CD4-positive, alpha-beta T cell treated with Interleukin-17A for 1 hour (primary cell): ENCODE measurements around the gene BCOR.
A peak's percentile ranks its signal among the peaks of the same experiment; 100 is the strongest.

Source experiments
- DNase-seq: peaks from one replicate; pipeline ENCODE4 v3.0.0-alpha.2; 2020

Gene BCOR

GRCh38 chrX:40097504-40098263 is at the start of gene BCOR:
Gene BCOR (minus strand): TSS chrX:40097958. CDS start chrX:40077929, 20,029 bp downstream.
- peak; percentile 81 for DNase-seq

GRCh38 chrX:40147126-40147952 is 49.6 kb upstream of the BCOR start:
- DNase-seq = no peak

- peak; percentile 38 for DNase-seq
Observed at GRCh38 chrX:40146262-40147125, 48.7 kb upstream of the BCOR start.

DNA sequence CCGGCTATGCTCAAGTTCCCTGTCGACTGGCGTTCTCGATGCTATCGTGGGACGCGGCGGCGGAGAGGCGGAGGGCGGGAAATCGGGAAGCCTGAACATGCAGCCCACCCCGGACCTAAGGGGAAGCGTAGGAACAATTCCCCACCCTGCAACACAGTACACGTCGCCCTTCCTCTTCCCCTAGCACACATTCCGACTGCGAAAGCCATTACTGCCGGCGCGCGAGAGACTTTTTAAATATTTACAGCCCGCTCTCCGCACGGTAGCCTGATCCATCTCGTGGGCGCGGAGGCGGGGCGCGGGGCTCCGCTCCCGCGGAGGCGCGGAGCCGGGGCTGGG is 48.1 kb upstream of the BCOR start:
- DNase-seq = no peak

GRCh38 chrX:40145001-40145922 is 47.5 kb upstream of the BCOR start:
- no peak for DNase-seq

DNA sequence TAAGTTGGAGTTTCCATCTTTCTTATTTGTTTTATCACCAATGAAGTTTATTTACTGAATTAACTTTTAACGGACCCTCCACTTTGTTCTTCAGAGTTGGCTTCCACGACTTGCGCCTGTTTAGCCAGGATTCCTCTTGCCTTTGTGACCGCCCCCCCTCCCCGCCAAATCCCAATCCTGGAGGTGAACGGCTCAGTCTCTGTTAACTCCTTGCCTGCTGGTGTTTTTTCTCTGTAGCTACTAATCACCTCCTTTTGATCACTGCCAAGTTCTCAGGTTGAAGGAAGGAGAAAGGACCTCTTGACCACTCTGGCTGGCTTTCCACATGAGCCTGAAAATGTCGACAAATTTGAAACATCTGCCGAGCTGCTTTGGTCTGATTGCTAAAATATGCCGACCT is 46.8 kb upstream of the BCOR start:
- DNase-seq = no peak

GRCh38 chrX:40143987-40144386 is 46.2 kb upstream of the BCOR start:
- no peak for DNase-seq

DNA sequence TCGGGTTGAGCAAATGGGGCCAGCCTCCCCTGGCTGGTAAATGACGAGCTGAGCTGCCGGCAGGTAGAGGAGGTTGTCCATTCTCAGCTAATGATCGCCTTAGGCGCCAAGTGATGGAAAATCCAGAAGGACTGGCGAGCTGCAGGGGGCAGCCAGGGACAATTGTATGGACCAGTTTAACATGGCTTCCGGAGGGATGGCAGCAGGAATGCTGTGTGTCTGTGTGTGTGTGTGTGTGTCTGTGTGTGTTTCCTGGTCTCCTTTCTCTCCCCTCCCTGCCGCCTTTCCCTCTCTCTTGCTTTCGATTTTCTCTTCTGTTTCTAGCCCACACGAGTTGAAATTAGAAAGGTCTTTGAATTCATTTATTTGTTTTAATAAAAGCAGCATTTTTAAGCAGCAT is 45.2 kb upstream of the BCOR start:
- DNase-seq = no peak

DNA sequence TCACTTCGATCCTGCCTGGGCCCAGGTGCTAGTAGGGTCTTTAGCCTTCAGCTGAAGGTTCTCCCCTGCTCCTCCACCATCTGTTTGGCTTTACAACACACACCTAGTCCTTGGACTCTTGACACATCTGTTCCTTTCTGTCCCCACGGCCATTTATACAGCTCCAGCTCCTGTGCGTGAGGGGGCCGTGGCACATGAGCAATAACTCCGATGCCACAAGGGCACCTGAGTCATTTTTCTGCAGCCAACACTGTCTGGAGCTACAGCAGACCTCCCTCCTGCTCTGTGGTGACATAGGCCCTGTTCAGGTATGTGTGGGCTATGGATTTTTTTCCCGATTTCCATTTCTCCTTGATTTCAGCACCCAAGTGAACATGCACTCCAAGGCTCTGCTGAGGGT is 44.7 kb upstream of the BCOR start:
- no peak for DNase-seq

DNA sequence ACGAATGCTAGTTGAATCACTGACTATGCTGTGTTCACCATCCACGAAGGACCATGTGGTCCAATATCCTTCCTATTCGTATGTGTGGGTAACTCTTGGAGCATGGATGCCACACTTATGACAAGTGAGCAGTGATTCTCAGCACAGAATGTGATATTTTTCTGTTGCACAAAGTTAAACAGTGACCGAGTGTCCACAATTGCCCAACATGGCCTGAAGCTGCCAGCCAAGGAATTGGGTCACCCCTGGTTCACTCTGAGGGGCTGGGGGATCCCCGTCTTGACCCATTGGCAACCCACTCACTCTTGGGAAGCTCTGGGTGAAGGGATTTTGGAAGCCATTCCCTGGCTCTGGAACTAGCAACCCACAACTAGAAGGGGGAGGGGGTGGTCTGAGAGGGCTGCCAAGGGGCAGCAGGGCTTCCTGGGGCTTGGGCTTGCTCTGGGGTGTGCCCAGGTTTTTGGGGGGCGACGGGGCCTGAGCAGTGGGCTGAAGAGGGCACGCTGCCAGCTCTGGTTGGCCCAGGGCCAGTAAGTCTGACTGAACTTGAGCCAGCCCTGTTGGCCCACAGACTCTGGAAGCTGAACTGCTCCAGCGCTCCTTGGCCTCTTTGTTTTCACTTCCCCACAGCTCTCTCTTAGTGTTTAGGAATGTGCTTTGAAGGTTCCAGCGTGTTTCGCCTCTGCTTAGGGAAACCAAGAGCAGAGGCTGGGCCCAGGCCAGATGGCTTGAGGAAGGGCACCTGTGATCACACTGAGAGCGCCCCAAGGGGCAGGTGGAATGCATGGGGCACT is 43.1 kb upstream of the BCOR start:
- DNase-seq = no peak

DNA sequence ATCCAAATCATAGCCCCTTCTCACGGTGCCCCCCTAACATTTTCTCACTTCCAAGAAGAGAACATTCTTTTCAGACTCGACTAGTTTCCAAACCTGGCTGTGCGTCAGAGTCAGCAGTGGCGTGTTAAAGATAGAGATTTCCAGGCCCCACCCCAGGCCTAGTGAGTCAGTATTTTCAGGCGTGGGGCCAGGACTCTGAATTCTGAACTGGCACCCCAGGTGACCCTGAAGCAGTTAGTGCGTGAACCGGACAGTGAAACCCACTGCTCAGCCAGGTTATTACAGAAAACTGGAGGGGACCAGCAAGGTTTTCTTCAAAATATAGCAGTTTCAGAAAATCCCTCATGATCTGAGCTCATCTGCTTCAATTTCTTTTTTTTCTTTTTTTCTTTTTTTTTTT is 35.0 kb upstream of the BCOR start:
- no peak for DNase-seq

DNA sequence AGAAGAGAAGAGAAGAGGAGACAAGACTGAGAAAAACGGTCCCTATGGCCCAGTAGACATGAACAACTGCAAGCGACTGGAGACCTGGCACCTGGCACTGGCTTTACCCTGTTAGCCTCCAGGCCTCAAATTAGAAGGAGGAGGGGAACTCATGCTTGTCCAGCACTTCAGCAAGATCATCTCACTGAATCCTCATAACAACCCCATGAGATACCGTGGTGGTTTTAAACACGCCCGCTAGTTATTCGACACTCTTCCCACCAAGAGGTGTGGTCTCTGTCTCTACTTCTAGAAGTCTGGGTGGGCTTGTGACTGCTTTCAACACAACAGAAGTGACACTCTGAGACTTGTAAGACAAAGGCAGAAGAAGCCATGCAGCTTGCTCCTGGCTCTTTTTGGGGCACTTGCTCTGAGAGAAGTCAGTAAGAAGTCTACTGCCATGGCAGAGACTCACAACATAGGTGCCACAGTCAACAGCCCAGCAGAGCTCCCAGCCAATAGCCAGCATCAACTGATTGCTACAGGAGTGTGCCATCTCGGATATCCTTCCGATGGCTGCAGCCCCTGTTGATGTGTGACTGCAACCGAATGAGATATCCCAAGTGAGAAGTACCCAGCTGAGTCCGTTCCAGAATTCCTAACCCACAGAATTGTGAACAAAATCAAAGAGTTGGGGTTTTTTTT is 34.0 kb upstream of the BCOR start:
- no peak for DNase-seq

- no peak for DNase-seq
Observed at GRCh38 chrX:40130207-40130606, 32.4 kb upstream of the BCOR start.

- DNase-seq = peak; percentile 27
Observed at GRCh38 chrX:40127052-40127451, 29.3 kb upstream of the BCOR start.

DNA sequence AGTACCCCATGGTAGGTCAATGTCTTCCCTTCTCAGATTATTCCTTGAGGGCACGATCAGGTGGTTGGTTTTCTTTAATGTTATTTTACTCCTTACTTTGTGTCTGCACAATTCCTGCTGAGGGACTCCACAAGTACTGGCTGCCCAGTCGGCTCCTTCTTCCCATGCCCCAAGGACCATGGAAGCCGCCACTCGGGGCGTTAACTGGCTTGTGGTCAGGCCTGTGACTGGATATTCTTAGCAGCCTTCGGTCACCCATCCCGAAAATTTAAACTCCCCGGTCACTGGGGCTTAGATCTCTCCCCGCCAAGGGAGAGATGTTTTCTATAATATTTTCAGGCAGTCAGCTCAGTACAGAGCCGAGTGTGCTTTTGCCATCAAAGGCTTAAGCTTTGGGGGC is 24.7 kb upstream of the BCOR start:
- DNase-seq = no peak

GRCh38 chrX:40121618-40122017 is 23.9 kb upstream of the BCOR start:
- no peak for DNase-seq

GRCh38 chrX:40120838-40121580 is 23.3 kb upstream of the BCOR start:
- DNase-seq = no peak

- DNase-seq = no peak
Observed at GRCh38 chrX:40117715-40118285, 20.0 kb upstream of the BCOR start.

- DNase-seq = no peak
Observed at GRCh38 chrX:40116925-40117324, 19.2 kb upstream of the BCOR start.

- DNase-seq = no peak
Observed at GRCh38 chrX:40112996-40113395, 15.2 kb upstream of the BCOR start.
